ENCODE data around the gene SOAT2.

The SOAT2 gene

DNA sequence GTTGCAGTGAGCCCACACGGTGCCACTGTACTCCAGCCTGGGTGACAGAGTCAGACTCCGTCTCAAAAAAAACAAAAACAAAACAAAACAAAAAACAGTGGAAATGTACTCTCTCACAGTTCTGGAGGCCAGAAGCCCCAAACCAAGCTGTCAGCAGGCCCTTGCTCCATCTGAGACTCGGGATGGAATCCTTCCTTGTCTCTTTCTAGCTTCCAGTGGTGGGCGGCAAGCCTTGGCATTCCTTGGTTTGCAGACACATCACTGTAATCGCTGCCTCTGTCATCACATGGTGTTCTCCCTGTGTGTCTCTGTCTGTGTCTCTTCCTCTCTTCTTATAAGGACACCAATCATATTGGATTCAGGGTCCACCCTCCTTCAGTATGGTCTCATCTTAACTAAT, 47.0 kb upstream of the SOAT2 start:
- TF ChIP-seq, protein P1, sequence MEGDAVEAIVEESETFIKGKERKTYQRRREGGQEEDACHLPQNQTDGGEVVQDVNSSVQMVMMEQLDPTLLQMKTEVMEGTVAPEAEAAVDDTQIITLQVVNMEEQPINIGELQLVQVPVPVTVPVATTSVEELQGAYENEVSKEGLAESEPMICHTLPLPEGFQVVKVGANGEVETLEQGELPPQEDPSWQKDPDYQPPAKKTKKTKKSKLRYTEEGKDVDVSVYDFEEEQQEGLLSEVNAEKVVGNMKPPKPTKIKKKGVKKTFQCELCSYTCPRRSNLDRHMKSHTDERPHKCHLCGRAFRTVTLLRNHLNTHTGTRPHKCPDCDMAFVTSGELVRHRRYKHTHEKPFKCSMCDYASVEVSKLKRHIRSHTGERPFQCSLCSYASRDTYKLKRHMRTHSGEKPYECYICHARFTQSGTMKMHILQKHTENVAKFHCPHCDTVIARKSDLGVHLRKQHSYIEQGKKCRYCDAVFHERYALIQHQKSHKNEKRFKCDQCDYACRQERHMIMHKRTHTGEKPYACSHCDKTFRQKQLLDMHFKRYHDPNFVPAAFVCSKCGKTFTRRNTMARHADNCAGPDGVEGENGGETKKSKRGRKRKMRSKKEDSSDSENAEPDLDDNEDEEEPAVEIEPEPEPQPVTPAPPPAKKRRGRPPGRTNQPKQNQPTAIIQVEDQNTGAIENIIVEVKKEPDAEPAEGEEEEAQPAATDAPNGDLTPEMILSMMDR (IDR thresholded peaks at IDR 0.05; ENCODE audit: low read length): no peak
- TF ChIP-seq EZH2phosphoT487 (IDR thresholded peaks at IDR 0.05; ENCODE audit: low read length) (no peak), EZH2 (optimal IDR thresholded peaks at IDR 0.05; ENCODE audit: low read depth, low read length) (no peak)
- no peak for DNase-seq
- no peaks in the 10 kb centered on the region for H3K36me3 ChIP-seq (replicated peaks; ENCODE audit: insufficient read depth, low read length)
- no peak overlapping the region for H3K27ac ChIP-seq (ENCODE audit: low read length)
- H3K4me3 ChIP-seq (ENCODE audit: low read length): no peak overlapping the region
- no peaks in the 10 kb centered on the region for H3K9me2 ChIP-seq (replicated peaks; ENCODE audit: insufficient read depth, low read length)
- peaks cover 19% of the 10 kb centered on the region for H3K27me3 ChIP-seq (replicated peaks; ENCODE audit: insufficient read depth, low read length)
- no peaks in the 10 kb centered on the region for H3K79me2 ChIP-seq (ENCODE audit: low read length)
- no peak overlapping the region for H3K4me2 ChIP-seq (ENCODE audit: low read depth, low read length)
- H2AFZ ChIP-seq (ENCODE audit: low read length): no peak overlapping the region
- H3K9me3 ChIP-seq (replicated peaks; ENCODE audit: insufficient read depth, low read length): no peaks in the 10 kb centered on the region
- 0 out of 2 replicates have a peak, but pooled peaks cover 5% of the 10 kb centered on the region for H3K4me1 ChIP-seq (ENCODE audit: low read length)
- H4K20me1 ChIP-seq (ENCODE audit: insufficient read depth, low read length): no peaks in the 10 kb centered on the region
- H3F3A ChIP-seq (ENCODE audit: insufficient read depth, low read length): peaks cover 7% of the 10 kb centered on the region; the same call in 1 of the 2 replicates
- no peak overlapping the region for H3K9ac ChIP-seq (ENCODE audit: low read length)

DNA sequence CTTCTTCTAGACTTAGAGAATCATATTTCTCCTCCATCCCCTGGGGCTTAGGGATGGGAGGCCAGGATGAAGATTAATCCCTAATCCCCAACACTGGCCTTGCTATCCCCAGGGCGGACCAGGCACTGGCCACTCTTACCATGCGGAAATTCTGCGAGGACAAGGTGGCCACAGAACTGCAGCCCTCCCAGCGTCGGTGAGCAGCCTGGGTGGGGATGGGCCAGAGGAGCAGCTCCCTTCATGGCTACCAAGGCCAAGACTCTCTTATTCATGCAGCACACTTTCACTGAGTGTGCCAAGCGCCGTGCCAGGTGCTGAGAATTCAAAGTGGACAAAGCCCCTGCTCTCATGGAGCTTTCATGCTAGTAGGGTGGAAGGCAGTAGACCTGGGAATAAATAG, 46.4 kb upstream of the SOAT2 start:
- peaks cover 19% of the 10 kb centered on the region for H3K27me3 ChIP-seq (replicated peaks; ENCODE audit: insufficient read depth, low read length)
- H3K4me2 ChIP-seq (ENCODE audit: low read depth, low read length): no peak overlapping the region
- peaks cover 7% of the 10 kb centered on the region; the same call in 1 of the 2 replicates for H3F3A ChIP-seq (ENCODE audit: insufficient read depth, low read length)
- no peaks in the 10 kb centered on the region for H3K79me2 ChIP-seq (ENCODE audit: low read length)
- H4K20me1 ChIP-seq (ENCODE audit: insufficient read depth, low read length): no peaks in the 10 kb centered on the region
- H3K4me1 ChIP-seq (ENCODE audit: low read length): 0 out of 2 replicates have a peak, but pooled peaks cover 5% of the 10 kb centered on the region
- no peak overlapping the region for H3K27ac ChIP-seq (ENCODE audit: low read length)
- no peak for TF ChIP-seq EZH2 (optimal IDR thresholded peaks at IDR 0.05; ENCODE audit: low read depth, low read length)
- TF ChIP-seq, protein P1 (IDR thresholded peaks at IDR 0.05; ENCODE audit: low read length): no peak
- TF ChIP-seq EZH2phosphoT487 (IDR thresholded peaks at IDR 0.05; ENCODE audit: low read length): no peak
- no peak overlapping the region for H3K4me3 ChIP-seq (ENCODE audit: low read length)
- no peaks in the 10 kb centered on the region for H3K36me3 ChIP-seq (replicated peaks; ENCODE audit: insufficient read depth, low read length)
- H3K9me2 ChIP-seq (replicated peaks; ENCODE audit: insufficient read depth, low read length): no peaks in the 10 kb centered on the region
- H3K9me3 ChIP-seq (replicated peaks; ENCODE audit: insufficient read depth, low read length): no peaks in the 10 kb centered on the region
- no peak overlapping the region for H2AFZ ChIP-seq (ENCODE audit: low read length)
- no peak overlapping the region for H3K9ac ChIP-seq (ENCODE audit: low read length)
- no peak for DNase-seq

DNA sequence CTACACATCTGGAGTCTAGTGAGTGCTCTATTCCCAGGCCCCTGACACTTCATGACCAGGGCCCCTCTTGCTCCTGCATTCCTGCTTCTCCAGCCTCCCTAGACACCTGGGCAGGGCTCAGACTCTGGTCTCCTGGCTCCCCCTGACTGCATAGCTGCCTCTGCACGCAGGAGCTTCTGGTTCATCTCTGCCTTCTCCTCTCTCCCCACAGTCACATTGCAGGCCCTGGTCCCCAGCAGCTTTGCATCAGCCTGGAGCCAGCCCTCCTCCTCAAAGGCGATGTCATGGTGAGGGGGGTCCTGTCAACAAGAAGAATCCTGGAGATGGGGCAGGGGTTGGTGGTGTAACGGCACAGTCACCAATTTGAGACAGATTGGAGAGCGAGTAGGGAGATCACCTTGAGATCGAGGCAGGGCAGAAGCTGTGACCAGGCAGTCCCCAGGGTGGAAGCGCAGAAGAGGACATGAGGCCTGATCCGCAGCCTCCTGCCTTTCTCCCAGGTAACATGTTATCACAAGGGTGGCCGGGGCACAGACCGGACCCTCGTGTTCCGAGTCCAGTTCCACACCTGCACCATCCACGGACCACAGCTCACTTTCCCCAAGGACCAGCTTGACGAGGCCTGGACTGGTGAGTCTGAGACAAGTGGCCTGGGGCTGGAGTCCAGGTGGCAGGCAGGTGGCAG, 45.3 kb upstream of the SOAT2 start:
- 0 out of 2 replicates have a peak, but pooled peaks cover 5% of the 10 kb centered on the region for H3K4me1 ChIP-seq (ENCODE audit: low read length)
- no peaks in the 10 kb centered on the region for H3K9me2 ChIP-seq (replicated peaks; ENCODE audit: insufficient read depth, low read length)
- no peaks in the 10 kb centered on the region for H3K36me3 ChIP-seq (replicated peaks; ENCODE audit: insufficient read depth, low read length)
- no peaks in the 10 kb centered on the region for H3K79me2 ChIP-seq (ENCODE audit: low read length)
- H3K9me3 ChIP-seq (replicated peaks; ENCODE audit: insufficient read depth, low read length): no peaks in the 10 kb centered on the region
- DNase-seq: no peak
- H3K27ac ChIP-seq (ENCODE audit: low read length): no peak overlapping the region
- no peaks in the 10 kb centered on the region for H4K20me1 ChIP-seq (ENCODE audit: insufficient read depth, low read length)
- no peak overlapping the region for H3K4me3 ChIP-seq (ENCODE audit: low read length)
- H3K4me2 ChIP-seq (ENCODE audit: low read depth, low read length): no peak overlapping the region
- peaks cover 19% of the 10 kb centered on the region for H3K27me3 ChIP-seq (replicated peaks; ENCODE audit: insufficient read depth, low read length)
- H2AFZ ChIP-seq (ENCODE audit: low read length): no peak overlapping the region
- H3F3A ChIP-seq (ENCODE audit: insufficient read depth, low read length): peaks cover 7% of the 10 kb centered on the region; the same call in 1 of the 2 replicates
- no peak for TF ChIP-seq EZH2phosphoT487 (IDR thresholded peaks at IDR 0.05; ENCODE audit: low read length)
- TF ChIP-seq EZH2 (optimal IDR thresholded peaks at IDR 0.05; ENCODE audit: low read depth, low read length): no peak
- TF ChIP-seq, protein P1 (IDR thresholded peaks at IDR 0.05; ENCODE audit: low read length): no peak
- H3K9ac ChIP-seq (ENCODE audit: low read length): no peak overlapping the region
